Measurements from ENCODE around the gene PRXL2A. TPM values are rescaled to one million over a fixed set of nuclear protein-coding genes. Genes with fewer than 3 reads are reported as not detected.
A peak's percentile ranks its signal among the peaks of the same experiment; 100 is the strongest.

The PRXL2A gene
- total and polyA plus RNA-seq, 10 of the 15 experiments (the other 5 are each of a cell fraction or from before 2014, with no cell fraction given), result 2.8 to 15.6 (median 11.1) TPM

DNA sequence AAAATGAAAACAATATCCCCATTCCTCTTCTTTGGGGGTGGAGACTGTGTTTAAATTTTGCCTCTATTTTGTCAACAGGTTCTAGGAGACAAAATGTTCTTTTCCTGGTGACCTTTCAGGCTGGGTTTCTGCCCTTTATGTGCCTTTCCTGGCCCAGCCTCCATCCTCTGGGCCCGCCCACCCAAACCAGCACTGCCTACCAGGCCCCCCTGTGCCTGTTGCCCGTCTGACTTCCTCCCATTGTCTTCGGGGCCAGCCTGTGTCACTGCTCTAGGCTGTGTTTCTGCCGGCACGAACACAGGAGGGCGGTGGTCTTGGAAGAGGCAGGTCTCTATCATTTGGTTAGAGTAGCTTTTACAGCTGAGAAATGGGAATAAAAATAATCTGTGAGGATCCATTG, 59.7 kb downstream of the PRXL2A start:
- no peak for DNase-seq (ENCODE audit: low read depth, low spot score)
- H4K20me1 ChIP-seq (ENCODE audit: control insufficient read depth, insufficient read depth), result no peaks in the 10 kb centered on the region; the same call in 1 of the 2 replicates
- intact Hi-C loops (cut with micrococcal nuclease; ENCODE audit: unreplicated experiment) (no loop called here), in situ Hi-C loops (cut with MboI) (no loop called here)
- peaks cover 82% of the 10 kb centered on the region for H3K4me1 ChIP-seq (ENCODE audit: control insufficient read depth, insufficient read depth, low read length)
- no peak overlapping the region for H3K4me3 ChIP-seq
- RAD21 ChIA-PET (ENCODE audit: unreplicated experiment), result interaction anchor here (1.5 to 21.4 kb wide), 4 partner anchors 6 to 34 kb away, joined by 4 to 412 read pairs (median 64); no protein-coding TSS in a partner anchor
- H3K9ac ChIP-seq (ENCODE audit: control insufficient read depth, insufficient read depth, low read length), result peak overlapping the region; percentile 5; the same call in 1 of the 2 replicates
- peaks cover 81% of the 10 kb centered on the region for H3K79me2 ChIP-seq (ENCODE audit: control insufficient read depth, insufficient read depth, low read length)
- BruUV-seq (replicated peaks), result no TSS peak
- WGBS (ENCODE audit: insufficient coverage, insufficient replicate concordance, low lambda C conversion rate, missing lambda C conversion rate), result 67% methylated on average over 6 of the region's 6 CpGs
- CTCF ChIA-PET, result interaction anchor here (1.4 to 21.5 kb wide), 4 partner anchors 12 to 43 kb away, joined by 5 to 402 read pairs (median 17); no protein-coding TSS in a partner anchor
- H2AFZ ChIP-seq (ENCODE audit: control insufficient read depth, low read depth, low read length), result no peak overlapping the region
- TF ChIP-seq BRCA1 (IDR thresholded peaks at IDR 0.05; ENCODE audit: low read depth, low read length) (no peak), NR2F1 (conservative IDR thresholded peaks at IDR 0.05) (peak; percentile 36; the same call in 1 of the 2 replicates), EGR1 (IDR thresholded peaks at IDR 0.05; ENCODE audit: borderline replicate concordance in 1 of 2, low read depth in 2 of 2, low read length in 2 of 2) (peak in 1 of 2 experiments; percentile 16; a peak in 1 of 3 replicates), SPI1 (IDR thresholded peaks at IDR 0.05; ENCODE audit: borderline replicate concordance, insufficient read depth, low read depth, low read length) (peak; percentile 41; the same call in 1 of the 2 replicates), IKZF2 (IDR thresholded peaks at IDR 0.05) (0 out of 4 replicates have a peak, but pooled peaks of 1 of the 2 experiments have one; percentile 34), YY1 (IDR thresholded peaks at IDR 0.05; ENCODE audit: low read depth, low read length) (no peak), NBN (IDR thresholded peaks at IDR 0.05) (no peak)
- TF ChIP-seq, protein P1, sequence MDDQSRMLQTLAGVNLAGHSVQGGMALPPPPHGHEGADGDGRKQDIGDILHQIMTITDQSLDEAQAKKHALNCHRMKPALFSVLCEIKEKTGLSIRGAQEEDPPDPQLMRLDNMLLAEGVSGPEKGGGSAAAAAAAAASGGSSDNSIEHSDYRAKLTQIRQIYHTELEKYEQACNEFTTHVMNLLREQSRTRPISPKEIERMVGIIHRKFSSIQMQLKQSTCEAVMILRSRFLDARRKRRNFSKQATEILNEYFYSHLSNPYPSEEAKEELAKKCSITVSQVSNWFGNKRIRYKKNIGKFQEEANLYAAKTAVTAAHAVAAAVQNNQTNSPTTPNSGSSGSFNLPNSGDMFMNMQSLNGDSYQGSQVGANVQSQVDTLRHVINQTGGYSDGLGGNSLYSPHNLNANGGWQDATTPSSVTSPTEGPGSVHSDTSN (IDR thresholded peaks at IDR 0.05; ENCODE audit: insufficient replicate concordance, low read depth, low read length), result no peak
- SMC1A ChIA-PET (ENCODE audit: uncharacterized antibody, unreplicated experiment), result interaction anchor here (1.2 to 36.0 kb wide), 4 partner anchors 8 to 38 kb away, joined by 6 to 1038 read pairs (median 140); no protein-coding TSS in a partner anchor
- H3K27ac ChIP-seq (ENCODE audit: control insufficient read depth, insufficient read depth), result no peak overlapping the region; the same call in 1 of the 2 replicates
- H3K27me3 ChIP-seq (replicated peaks in 1 of 2; ENCODE audit: control insufficient read depth in 2 of 2, insufficient read depth in 2 of 2, low read length in 1 of 2), result no peaks in the 10 kb centered on the region
- peaks cover 3 to 5% of the 10 kb centered on the region in 2 experiments for H3K36me3 ChIP-seq (ENCODE audit: control insufficient read depth in 2 of 2, insufficient read depth in 2 of 2, low read length in 1 of 2)
- no peak for ATAC-seq
- H3K4me2 ChIP-seq (ENCODE audit: control insufficient read depth, insufficient read depth), result peak overlapping the region; percentile 34
- POLR2A ChIA-PET, result interaction anchor here (1.3 to 12.9 kb wide), 4 partner anchors 11 to 32 kb away, joined by 3 to 190 read pairs (median 8); partner anchors contain the start of gene TSPAN14
- FAIRE-seq, result no peak
- H3K9me3 ChIP-seq (replicated peaks; ENCODE audit: control insufficient read depth, insufficient read depth, low read length), result no peaks in the 10 kb centered on the region

All from GM12878 (cell line).